Measurements from ENCODE around the gene ATXN7L1. TPM values are rescaled to one million over a fixed set of nuclear protein-coding genes. Genes with fewer than 3 reads are reported as not detected.

The ATXN7L1 gene
- total RNA-seq, 2 experiments from 2014 or later, result 3.7 to 4.4 TPM

DNA sequence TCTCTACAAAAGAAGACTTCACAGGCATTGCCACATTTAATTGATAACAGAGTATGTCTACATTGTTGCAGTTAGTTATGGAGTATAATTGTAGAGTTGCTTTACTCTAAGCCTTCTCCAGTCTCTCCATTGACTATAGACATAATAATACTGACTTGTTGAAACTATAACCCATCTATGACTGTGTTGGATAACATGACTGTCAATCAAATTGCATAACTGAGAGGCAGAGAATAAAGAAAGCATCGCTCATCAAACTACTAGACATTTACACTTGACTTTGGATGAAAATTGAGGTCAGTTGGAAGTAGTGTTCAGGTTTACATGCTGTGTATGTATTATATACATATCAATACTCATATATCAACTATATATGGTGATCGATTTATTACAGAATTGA lies 3.4 kb upstream of the ATXN7L1 start:
- no peak overlapping the region for H3K4me3 Mint-ChIP-seq
- no peaks in the 10 kb centered on the region for H3K36me3 Mint-ChIP-seq
- DNase-seq, result no peak
- H3K4me1 Mint-ChIP-seq, result peaks cover 34% of the 10 kb centered on the region
- no peaks in the 10 kb centered on the region for H3K9me3 Mint-ChIP-seq
- peaks cover 8% of the 10 kb centered on the region for H3K27me3 Mint-ChIP-seq
- H3K27ac Mint-ChIP-seq, result no peak overlapping the region

DNA sequence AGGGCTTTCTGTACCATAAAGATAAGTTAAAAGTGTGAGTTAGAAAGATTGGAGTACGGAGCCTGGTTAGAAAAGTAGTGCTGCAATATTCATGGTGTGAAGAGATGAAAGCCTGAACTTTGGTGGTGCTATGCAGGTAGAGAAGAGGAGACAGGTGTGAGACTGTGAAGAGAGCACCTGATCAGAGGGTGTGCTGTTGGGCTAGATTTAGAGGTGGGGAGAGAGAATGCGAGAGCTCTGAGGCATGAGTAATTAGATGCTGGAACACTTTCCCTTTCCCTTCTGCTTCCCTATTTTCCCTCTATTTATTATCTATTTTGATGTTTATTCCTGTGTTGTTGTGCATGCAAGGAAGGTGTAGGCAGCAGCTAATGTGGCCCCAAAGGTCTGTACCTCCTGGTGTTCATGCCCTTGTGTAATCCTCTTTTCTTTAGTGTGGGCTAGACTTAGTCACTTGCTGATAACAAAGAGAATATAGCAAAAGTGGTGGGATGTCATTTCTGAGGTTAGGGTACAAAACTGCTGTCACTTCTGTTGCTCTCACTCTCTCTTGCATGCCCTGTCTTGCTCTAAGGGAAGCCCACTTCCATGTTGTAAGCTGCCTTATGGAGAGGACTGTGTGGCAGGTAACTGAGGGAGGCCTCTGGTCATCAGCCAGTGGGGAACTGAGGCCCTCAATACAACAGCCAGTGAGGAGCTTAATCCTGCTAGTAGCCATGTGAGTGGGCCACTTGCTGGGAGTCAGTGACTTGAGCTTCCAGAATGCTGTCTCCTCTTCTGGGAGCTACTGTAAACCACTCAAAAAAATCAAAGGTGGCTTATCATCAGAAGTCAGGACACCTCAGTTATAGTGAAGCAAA lies 2.6 kb upstream of the ATXN7L1 start:
- peaks cover 41% of the 10 kb centered on the region for H3K4me1 Mint-ChIP-seq
- no peak overlapping the region for H3K4me3 Mint-ChIP-seq
- no peak overlapping the region for H3K27ac Mint-ChIP-seq
- H3K9me3 Mint-ChIP-seq, result no peaks in the 10 kb centered on the region
- H3K36me3 Mint-ChIP-seq, result no peaks in the 10 kb centered on the region
- H3K27me3 Mint-ChIP-seq, result peaks cover 8% of the 10 kb centered on the region
- DNase-seq, result no peak

DNA sequence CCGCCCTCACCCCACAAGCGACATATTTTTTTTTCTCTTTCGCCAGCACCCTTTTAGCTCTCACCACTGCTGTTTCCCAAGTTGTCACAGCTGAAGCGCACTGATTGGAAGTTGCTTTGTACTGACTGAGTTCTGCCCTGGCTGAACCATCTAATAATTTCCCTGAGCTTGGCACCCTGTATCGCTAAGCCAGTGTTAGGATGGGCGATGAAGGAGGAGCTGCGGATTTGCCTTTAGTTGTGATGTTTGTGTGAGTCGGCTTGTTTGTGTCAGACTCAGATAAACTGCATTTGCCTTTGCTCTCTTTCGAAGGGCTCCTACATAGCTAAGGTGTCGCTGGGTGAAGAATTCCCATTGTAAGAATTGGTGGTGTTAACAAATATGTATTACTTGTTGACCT lies 1.3 kb upstream of the ATXN7L1 start:
- H3K9me3 Mint-ChIP-seq, result no peaks in the 10 kb centered on the region
- no peak overlapping the region for H3K4me3 Mint-ChIP-seq
- DNase-seq, result no peak
- peaks cover 41% of the 10 kb centered on the region for H3K4me1 Mint-ChIP-seq
- no peaks in the 10 kb centered on the region for H3K36me3 Mint-ChIP-seq
- no peak overlapping the region for H3K27ac Mint-ChIP-seq
- H3K27me3 Mint-ChIP-seq, result peaks cover 8% of the 10 kb centered on the region

DNA sequence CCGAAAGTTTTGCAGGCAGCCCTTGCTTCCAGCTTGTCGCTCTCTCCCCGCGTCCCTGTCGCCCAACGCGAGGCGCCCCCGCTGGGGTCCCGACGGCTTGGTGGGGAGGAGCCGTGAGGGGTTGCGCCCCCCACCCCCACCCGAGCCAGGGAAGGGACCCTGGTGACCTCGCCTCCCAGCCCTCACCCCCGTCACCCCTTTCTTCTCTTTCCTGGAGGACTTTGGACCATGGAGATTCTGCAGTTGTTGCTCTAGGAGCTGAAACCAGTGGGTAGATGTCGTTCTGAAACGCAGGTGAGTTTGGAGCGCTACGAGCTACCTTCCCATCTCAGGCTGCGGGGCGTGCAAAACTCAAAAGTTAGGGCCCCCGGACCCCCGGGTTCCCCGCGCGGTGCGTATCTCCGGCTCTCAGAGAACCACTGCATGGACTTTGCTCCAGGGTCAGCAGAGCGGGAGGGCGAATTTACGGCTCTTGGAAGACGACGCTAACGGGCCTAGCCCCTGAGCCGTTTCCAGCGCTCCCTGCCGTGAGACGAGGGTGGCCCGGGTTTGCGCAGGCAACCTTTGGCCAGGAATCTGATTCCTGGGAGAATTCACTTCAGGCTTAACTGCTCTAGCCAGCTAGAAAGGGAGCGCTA lies 684 bp upstream of the ATXN7L1 start:
- no peak for DNase-seq
- Mint-ChIP-seq H3K4me1 (peaks cover 46% of the 10 kb centered on the region), H3K9me3 (no peaks in the 10 kb centered on the region), H3K27ac (no peak overlapping the region), H3K4me3 (peak overlapping the region; percentile 74), H3K27me3 (peaks cover 8% of the 10 kb centered on the region), H3K36me3 (peaks cover 4% of the 10 kb centered on the region)

DNA sequence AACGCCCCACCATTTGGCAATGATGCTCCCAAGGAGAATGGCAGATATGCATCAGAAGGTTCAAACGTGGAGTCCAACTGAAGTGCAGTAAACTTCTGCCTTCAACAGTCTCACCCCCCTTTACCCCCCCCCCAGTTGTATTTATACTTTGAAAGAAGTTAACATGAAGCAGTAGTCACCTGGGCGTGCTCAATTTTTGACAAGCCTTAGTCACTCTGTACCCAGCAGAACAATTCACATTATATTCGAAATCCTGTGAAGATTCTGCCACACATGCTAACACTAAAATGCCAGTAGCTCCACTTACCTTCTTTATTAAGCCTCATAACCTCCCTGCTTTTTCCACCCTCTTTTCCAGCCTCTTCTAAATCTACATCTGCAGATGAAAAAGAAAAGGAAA lies 894 bp downstream of the ATXN7L1 start:
- DNase-seq, result no peak
- peak overlapping the region; percentile 92 for H3K4me3 Mint-ChIP-seq
- H3K9me3 Mint-ChIP-seq, result no peaks in the 10 kb centered on the region
- H3K27me3 Mint-ChIP-seq, result peaks cover 8% of the 10 kb centered on the region
- no peak overlapping the region for H3K27ac Mint-ChIP-seq
- peaks cover 4% of the 10 kb centered on the region for H3K36me3 Mint-ChIP-seq
- peaks cover 45% of the 10 kb centered on the region for H3K4me1 Mint-ChIP-seq

DNA sequence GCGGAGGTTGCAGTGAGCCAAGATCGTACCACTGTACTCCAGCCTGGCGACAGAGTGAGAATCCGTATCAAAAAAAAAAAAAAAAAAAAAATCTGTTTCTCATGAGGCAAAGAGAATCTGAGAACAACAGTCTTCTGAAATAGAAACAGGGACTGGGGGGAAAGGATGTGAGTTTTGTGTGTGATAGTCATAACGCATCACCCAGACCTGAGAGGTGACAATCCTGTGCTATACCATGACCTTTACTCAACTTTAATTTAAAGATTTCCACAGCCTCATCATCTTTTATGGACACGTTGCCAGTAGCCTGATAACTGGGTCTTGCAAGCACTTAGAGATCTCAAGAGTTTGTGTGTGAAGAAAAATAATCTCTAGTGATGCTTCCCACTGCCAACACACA lies 2.3 kb downstream of the ATXN7L1 start:
- Mint-ChIP-seq H3K27me3 (peaks cover 8% of the 10 kb centered on the region), H3K4me3 (no peak overlapping the region), H3K4me1 (peaks cover 41% of the 10 kb centered on the region), H3K9me3 (no peaks in the 10 kb centered on the region), H3K36me3 (peaks cover 4% of the 10 kb centered on the region), H3K27ac (no peak overlapping the region)
- no peak for DNase-seq

DNA sequence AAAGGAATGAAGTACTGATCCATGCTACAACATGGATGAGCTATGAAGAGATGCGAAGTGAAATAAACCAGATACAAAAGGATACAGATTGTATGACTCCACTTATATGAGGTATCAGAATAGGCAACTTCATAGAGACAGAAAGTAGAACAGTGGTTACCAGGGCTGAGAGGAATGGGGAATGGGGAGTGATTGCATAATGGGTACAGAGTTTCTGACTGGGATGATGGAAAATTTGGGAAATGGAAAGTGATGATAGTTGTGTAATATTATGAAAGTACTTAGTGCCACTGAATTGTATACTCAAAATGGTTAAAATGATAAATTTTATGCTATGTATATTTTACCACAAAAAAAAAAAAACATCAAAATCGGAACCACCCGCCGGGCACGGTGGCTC lies 3.9 kb downstream of the ATXN7L1 start:
- Mint-ChIP-seq H3K9me3 (no peaks in the 10 kb centered on the region), H3K36me3 (peaks cover 4% of the 10 kb centered on the region), H3K27ac (no peak overlapping the region), H3K27me3 (peaks cover 1% of the 10 kb centered on the region), H3K4me1 (peaks cover 26% of the 10 kb centered on the region), H3K4me3 (no peak overlapping the region)
- no peak for DNase-seq

DNA sequence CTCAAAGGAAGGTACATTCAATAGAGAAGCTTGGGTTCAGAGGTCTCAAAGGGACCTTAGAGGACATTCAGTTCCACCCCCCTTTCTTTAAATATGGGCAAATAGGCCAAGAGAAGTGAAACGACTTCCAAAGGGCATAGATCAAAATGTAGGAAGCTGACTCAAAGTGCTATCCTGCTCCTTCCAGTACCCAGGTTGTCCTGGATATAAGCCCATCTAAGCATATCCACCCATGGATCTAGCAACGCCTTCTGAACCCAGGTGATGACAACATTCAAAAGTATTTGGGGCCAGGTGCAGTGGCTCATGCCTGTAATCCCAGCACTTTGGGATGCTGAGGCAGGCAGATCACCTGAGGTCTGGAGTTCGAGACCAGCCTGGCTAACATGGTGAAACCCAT lies 5.3 kb downstream of the ATXN7L1 start:
- no peak overlapping the region for H3K4me3 Mint-ChIP-seq
- H3K36me3 Mint-ChIP-seq, result peaks cover 4% of the 10 kb centered on the region
- H3K9me3 Mint-ChIP-seq, result no peaks in the 10 kb centered on the region
- no peak overlapping the region for H3K27ac Mint-ChIP-seq
- no peaks in the 10 kb centered on the region for H3K27me3 Mint-ChIP-seq
- no peak for DNase-seq
- peaks cover 24% of the 10 kb centered on the region for H3K4me1 Mint-ChIP-seq

DNA sequence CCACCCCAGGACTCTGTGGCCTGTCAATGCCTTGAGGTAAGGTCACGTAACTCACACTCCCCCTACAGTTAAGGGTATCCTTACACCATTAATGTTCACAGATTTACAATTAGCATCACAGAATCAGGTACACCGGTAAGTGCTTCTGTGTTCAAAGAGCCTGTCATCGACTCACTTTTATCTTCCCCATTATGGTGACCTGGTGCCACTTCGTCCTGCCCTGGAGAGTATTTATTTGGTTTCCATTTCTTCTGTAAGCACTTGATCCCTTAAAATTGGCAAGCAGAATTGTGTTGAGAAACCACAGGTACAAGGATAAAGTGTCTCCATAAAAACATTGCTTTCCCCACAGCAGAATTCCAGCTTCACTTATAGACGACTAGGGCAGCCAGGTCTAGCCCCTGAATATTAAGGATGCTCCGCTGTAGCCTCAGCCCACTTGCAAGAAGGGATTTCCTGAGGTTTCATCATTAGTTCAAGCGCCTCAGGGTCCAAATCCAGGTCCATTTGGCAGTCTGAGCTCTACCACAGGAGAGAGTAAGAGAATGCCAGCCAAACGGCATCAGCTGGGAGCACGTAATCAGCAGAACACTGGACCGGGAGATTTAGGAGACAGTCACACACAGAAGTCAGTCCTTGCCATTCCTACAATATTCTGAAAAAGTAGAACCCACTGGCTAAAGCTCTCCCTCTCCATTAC lies 10.1 kb downstream of the ATXN7L1 start:
- H3K36me3 Mint-ChIP-seq, result no peaks in the 10 kb centered on the region
- H3K27me3 Mint-ChIP-seq, result no peaks in the 10 kb centered on the region
- no peak for DNase-seq
- no peaks in the 10 kb centered on the region for H3K9me3 Mint-ChIP-seq
- peaks cover 2% of the 10 kb centered on the region for H3K4me1 Mint-ChIP-seq
- no peak overlapping the region for H3K27ac Mint-ChIP-seq
- H3K4me3 Mint-ChIP-seq, result no peak overlapping the region

DNA sequence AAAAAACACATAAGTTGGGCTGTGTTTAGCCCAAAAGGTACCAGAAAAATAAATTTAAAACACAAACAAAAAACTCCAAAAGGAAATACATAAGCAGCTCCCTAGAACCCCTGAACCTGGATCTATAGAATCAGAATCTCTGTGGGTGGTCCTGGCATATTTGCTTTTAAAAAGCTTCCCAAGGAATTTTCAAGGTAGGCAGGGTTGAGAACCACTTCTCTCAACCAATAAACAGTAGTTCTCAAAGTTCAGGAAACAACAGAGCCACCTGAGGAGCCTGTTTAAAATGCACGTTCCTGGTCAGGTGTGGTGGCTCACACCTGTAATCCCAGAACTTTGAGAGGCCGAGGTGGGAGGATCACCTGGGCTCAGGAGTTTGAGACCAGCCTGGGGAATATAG lies 12.5 kb downstream of the ATXN7L1 start:
- no peak overlapping the region for H3K27ac Mint-ChIP-seq
- no peak for DNase-seq
- H3K4me1 Mint-ChIP-seq, result peaks cover 10% of the 10 kb centered on the region
- H3K9me3 Mint-ChIP-seq, result no peaks in the 10 kb centered on the region
- no peaks in the 10 kb centered on the region for H3K27me3 Mint-ChIP-seq
- H3K36me3 Mint-ChIP-seq, result no peaks in the 10 kb centered on the region
- no peak overlapping the region for H3K4me3 Mint-ChIP-seq

DNA sequence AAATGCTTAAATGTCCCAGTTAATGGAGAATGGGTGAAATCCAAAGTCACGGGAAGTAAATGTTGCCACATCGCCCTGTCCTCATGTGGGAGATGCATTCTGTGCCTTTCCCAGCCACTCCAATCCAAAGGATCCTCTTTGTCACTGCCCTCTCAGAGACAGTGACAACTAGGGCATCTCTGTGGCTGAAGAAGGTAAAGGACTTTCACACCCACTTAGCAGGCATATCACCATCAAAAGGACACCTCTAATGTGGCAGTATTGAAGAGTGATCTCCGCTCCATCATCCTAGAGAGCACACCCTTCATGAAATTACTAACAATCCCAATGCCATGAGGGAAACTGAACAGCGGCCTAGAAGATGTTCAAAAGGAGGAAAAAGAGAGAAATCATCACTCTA lies 13.6 kb downstream of the ATXN7L1 start:
- Mint-ChIP-seq H3K36me3 (no peaks in the 10 kb centered on the region), H3K27ac (no peak overlapping the region), H3K9me3 (no peaks in the 10 kb centered on the region), H3K27me3 (no peaks in the 10 kb centered on the region), H3K4me3 (no peak overlapping the region), H3K4me1 (peaks cover 16% of the 10 kb centered on the region)
- DNase-seq, result no peak

DNA sequence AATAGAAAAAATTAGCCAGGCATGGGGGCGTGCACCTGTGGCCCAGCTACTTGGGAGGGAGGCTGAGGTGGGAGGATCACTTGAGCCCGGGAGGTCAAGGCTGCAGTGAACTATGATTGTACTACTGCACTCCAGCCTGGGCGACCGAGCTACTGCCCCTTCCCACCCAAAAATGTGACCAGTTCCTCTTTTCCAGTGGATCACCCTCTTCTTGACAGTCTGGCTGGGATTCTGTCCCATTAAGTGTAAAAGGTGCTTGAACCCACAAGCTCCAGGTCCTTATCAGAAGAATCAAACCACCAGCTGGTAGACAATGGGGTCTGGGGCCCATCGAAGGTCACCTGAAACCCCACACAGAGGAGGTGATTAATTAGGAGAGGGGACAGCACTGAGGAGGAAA lies 14.1 kb downstream of the ATXN7L1 start:
- Mint-ChIP-seq H3K9me3 (no peaks in the 10 kb centered on the region), H3K27ac (no peak overlapping the region)

DNA sequence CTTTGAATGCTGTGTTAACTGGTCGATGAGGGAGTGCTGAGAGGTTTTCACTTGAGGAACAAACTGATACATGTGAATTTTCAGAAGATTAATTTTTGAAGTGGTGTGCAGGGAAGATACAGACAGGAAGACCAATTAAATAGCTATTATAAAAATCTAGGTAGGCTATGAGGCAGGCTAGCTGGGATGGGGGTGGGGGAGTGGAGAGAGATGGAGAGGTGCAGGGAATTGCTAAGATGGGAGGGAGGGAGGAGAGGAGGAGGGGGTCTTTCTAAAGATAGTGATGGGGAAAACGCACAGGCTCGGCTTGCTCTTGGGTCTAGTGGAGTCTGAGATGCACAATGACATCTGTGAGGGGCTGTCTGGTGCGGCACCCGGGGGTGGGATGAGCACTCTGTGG lies 15.2 kb downstream of the ATXN7L1 start:
- no peaks in the 10 kb centered on the region for H3K36me3 Mint-ChIP-seq
- no peak for DNase-seq
- peak overlapping the region; percentile 20 for H3K4me3 Mint-ChIP-seq
- H3K4me1 Mint-ChIP-seq, result peaks cover 28% of the 10 kb centered on the region
- no peak overlapping the region for H3K27ac Mint-ChIP-seq
- no peaks in the 10 kb centered on the region for H3K9me3 Mint-ChIP-seq
- H3K27me3 Mint-ChIP-seq, result no peaks in the 10 kb centered on the region

More for the DNA sequence above, 14.1 kb downstream of the ATXN7L1 start:
- H3K4me3 Mint-ChIP-seq, result no peak overlapping the region
- H3K36me3 Mint-ChIP-seq, result no peaks in the 10 kb centered on the region
- no peak for DNase-seq
- no peaks in the 10 kb centered on the region for H3K27me3 Mint-ChIP-seq
- H3K4me1 Mint-ChIP-seq, result peaks cover 21% of the 10 kb centered on the region

DNA sequence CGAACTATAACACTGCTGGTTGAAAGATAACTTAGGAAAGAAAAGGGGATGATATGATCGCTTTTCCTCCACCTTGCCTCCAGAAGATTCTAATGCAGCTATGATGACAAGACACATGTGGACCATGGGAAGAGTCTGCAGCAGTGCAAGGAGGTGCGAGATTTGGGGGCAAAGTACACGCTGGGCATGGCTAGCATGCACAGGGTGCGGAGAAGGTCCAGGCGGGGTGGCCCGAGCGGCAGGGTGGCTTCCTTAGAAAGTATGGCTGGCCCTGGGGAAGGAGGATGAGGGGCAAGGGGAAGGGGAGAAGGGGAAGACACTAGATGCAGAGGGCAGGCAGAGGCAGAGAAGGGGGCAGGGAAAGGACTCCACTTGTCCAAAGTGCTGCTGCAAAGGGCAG lies 15.6 kb downstream of the ATXN7L1 start:
- no peak for DNase-seq
- no peaks in the 10 kb centered on the region for H3K9me3 Mint-ChIP-seq
- H3K27me3 Mint-ChIP-seq, result no peaks in the 10 kb centered on the region
- H3K4me3 Mint-ChIP-seq, result no peak overlapping the region
- H3K27ac Mint-ChIP-seq, result no peak overlapping the region
- peaks cover 28% of the 10 kb centered on the region for H3K4me1 Mint-ChIP-seq
- H3K36me3 Mint-ChIP-seq, result no peaks in the 10 kb centered on the region
